Loucy (cell line): ENCODE results near the gene SASH3.

Source experiments
- CTCF ChIP-seq: fragments of 200-600 bp; sonication (generic); conservative IDR thresholded peaks from 2 replicates; pipeline ENCODE4 v1.5.1; 2014; ENCODE audit warnings: mild to moderate bottlenecking, antibody characterized with exemption, low read length
- EZH2phosphoT487 ChIP-seq: fragments of 200-600 bp; IDR thresholded peaks from 2 replicates; pipeline ENCODE4 v1.6.1; 2018; ENCODE audit warnings: antibody characterized with exemption, mild to moderate bottlenecking, moderate library complexity, borderline replicate concordance

GRCh38 chrX:129739578-129739977 lies 40.2 kb upstream of the SASH3 start:
- TF ChIP-seq CTCF: no peak
- no peak for TF ChIP-seq EZH2phosphoT487
